T-helper 17 cell (primary cell): ENCODE data around the gene RAB3IL1. TPM values are rescaled to one million over a fixed set of nuclear protein-coding genes. Genes with fewer than 3 reads are reported as not detected.

Experiments used
- ATAC-seq: fragments of 150-1000 bp; cut with Tn5 transposase; 2 replicates; pipeline ENCODE4 v1.10.0; 2021; ENCODE audit warnings: mild to moderate bottlenecking, moderate library complexity
- DNase-seq, 3 donors: peaks; one replicate each; pipeline versions ENCODE4 v3.0.0 to v3.0.0-alpha.2; 2020 to 2021
- H3K9me3 ChIP-seq: one replicate; pipeline ENCODE4 v1.7.0; 2013; ENCODE audit warnings: low read length, mild to moderate bottlenecking; ENCODE audit not compliant: control insufficient read depth, poor library complexity, severe bottlenecking
- H3K27ac Mint-ChIP-seq: one replicate; pipeline ENCODE4 v1.8.0; 2022; ENCODE audit warnings: mild to moderate bottlenecking, moderate library complexity, mixed read lengths
- H3K27me3 Mint-ChIP-seq: one replicate; pipeline ENCODE4 v1.8.0; 2022; ENCODE audit warnings: mixed read lengths
- H3K36me3 Mint-ChIP-seq: one replicate; pipeline ENCODE4 v1.8.0; 2022; ENCODE audit warnings: low read depth, mixed read lengths
- H3K4me1 Mint-ChIP-seq: one replicate; pipeline ENCODE4 v1.8.0; 2022; ENCODE audit warnings: mild to moderate bottlenecking, mixed read lengths
- H3K4me3 Mint-ChIP-seq: one replicate; pipeline ENCODE4 v1.8.0; 2022; ENCODE audit warnings: mild to moderate bottlenecking, moderate library complexity, mixed read lengths
- total RNA-seq, 4 donors: library from RNA in 2 of 4; stranded (reverse) in 2 of 4; gene quantifications; one replicate each; pipeline ENCODE4 v1.2.3 and lab custom pipeline; 2022 to 2026

Gene RAB3IL1
- total RNA-seq, 2 donors from 2014 or later = not detected

GRCh38 chr11:61910187-61911127 lies 6.9 kb downstream of the RAB3IL1 start:
- Mint-ChIP-seq H3K4me3 (no peak overlapping the region), H3K27ac (no peak overlapping the region), H3K4me1 (peaks cover 4% of the 10 kb centered on the region), H3K27me3 (peaks cover 33% of the 10 kb centered on the region), H3K36me3 (no peaks in the 10 kb centered on the region)
- ATAC-seq (no peak), DNase-seq (peak in 1 of 3 donors; percentile 0)
- no peaks in the 10 kb centered on the region for H3K9me3 ChIP-seq

- DNase-seq (no peak), ATAC-seq (no peak)
- Mint-ChIP-seq H3K27ac (no peak overlapping the region), H3K27me3 (peaks cover 22% of the 10 kb centered on the region), H3K4me3 (no peak overlapping the region), H3K36me3 (no peaks in the 10 kb centered on the region), H3K4me1 (peaks cover 3% of the 10 kb centered on the region)
- H3K9me3 ChIP-seq = no peaks in the 10 kb centered on the region
Observed at GRCh38 chr11:61908730-61909316, 8.5 kb downstream of the RAB3IL1 start.

DNA sequence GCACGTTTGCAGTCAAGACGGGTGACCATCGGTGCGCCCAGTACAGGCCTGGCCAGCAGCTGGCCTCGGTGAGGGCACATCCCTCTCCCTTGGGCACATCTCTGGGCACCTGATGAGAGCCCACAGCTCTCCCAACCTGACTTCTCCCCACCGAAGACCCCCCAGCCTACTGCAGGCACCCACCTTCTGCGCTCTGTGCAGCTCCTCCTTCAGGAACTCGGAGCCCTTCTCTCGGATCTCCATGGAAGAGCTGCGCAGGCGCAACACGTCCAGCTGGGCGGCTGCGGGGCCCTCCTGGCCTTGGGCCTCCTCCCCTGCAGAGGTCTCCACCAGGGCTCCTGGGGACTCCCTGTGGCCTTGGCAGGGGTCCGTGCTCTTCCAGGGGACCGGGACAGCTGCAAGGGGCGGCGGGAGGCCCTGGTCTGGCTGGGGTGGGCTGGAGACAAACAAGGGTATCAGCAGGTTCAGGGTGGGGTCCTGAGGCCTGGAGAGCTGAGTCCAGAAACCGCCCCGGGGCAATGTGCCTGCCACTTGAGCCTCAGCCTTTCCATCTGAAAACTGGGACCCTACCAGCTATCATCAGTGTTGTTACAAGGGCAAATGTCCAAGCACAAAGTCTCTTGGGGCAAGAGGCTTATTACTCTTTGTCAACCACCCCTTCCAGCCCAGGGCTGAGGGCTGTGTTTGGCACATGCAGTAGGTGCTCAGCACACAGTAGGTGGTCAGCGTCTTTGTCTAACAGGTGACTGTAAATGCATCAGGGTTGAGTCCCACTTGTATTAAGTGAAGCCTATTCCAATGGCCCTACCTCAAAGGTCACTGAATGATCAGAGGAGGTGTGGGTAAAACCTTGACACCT lies 9.3 kb downstream of the RAB3IL1 start:
- H3K27ac Mint-ChIP-seq = no peak overlapping the region
- H3K4me3 Mint-ChIP-seq = no peak overlapping the region
- ATAC-seq (no peak), DNase-seq (no peak)
- no peaks in the 10 kb centered on the region for H3K9me3 ChIP-seq
- H3K27me3 Mint-ChIP-seq = peaks cover 21% of the 10 kb centered on the region
- H3K36me3 Mint-ChIP-seq = no peaks in the 10 kb centered on the region
- H3K4me1 Mint-ChIP-seq = peaks cover 3% of the 10 kb centered on the region

GRCh38 chr11:61907282-61907681 lies 10.1 kb downstream of the RAB3IL1 start:
- ATAC-seq (no peak), DNase-seq (no peak)
- Mint-ChIP-seq H3K4me1 (no peaks in the 10 kb centered on the region), H3K4me3 (no peak overlapping the region), H3K36me3 (no peaks in the 10 kb centered on the region), H3K27me3 (peaks cover 19% of the 10 kb centered on the region), H3K27ac (no peak overlapping the region)
- no peaks in the 10 kb centered on the region for H3K9me3 ChIP-seq

DNA sequence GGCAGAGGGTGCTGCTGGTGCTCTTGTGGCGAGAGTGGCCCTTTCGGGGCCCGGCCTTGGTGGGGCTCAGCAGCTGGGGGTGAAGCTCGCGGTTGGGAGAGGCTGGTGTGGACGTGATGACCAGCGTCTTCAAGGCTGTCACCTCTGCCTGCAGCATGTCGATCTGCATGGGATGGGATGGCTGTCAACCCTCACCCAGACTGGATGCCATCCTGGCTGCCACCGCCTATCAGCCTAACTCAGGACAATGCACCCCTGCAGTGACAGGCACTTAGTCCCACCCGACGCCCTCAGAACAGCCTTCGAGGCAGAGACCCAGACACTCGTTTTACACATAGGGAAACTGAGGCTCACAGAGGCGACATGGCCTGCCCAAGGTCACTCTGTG lies 10.8 kb downstream of the RAB3IL1 start:
- no peak overlapping the region for H3K4me3 Mint-ChIP-seq
- no peaks in the 10 kb centered on the region for H3K9me3 ChIP-seq
- H3K27me3 Mint-ChIP-seq = peaks cover 15% of the 10 kb centered on the region
- ATAC-seq = no peak
- no peaks in the 10 kb centered on the region for H3K4me1 Mint-ChIP-seq
- H3K27ac Mint-ChIP-seq = no peak overlapping the region
- H3K36me3 Mint-ChIP-seq = no peaks in the 10 kb centered on the region
- no peak for DNase-seq

GRCh38 chr11:61905801-61906521 lies 11.4 kb downstream of the RAB3IL1 start:
- ATAC-seq = no peak
- Mint-ChIP-seq H3K4me3 (no peak overlapping the region), H3K27ac (no peak overlapping the region), H3K4me1 (no peaks in the 10 kb centered on the region), H3K36me3 (no peaks in the 10 kb centered on the region), H3K27me3 (peaks cover 13% of the 10 kb centered on the region)
- DNase-seq = no peak
- H3K9me3 ChIP-seq = no peaks in the 10 kb centered on the region

DNA sequence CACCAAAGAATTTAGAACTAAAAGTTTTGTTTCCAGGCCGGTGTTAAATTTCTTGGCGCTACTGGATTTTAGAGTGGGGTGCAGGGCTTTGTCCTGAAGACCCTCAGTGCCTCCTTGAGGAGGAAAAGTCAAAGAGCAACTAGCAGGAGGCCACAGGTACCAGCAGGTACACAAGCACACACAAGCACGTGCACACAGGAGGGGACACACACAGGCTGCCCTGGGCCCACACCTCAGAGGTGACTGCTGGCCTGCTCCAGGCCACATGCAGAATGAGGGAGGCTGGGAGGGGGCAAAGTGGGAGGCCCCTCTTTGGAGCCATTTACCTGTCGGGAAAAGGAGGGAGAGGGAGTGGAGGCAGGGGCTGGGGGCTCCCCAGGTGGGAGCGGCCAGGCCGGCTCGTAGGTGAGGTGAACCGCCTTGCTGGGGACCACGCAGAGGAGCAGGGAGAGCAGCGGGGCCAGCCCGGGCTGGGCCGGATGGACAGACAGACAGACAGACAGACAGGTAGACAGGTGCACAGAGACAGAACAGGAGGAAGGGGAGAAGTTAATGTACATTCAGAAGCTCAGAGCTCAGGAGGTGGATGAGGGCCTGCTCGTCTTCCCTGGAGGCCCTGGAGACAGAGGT lies 12.2 kb downstream of the RAB3IL1 start:
- no peaks in the 10 kb centered on the region for H3K36me3 Mint-ChIP-seq
- H3K4me1 Mint-ChIP-seq = no peaks in the 10 kb centered on the region
- H3K27me3 Mint-ChIP-seq = peaks cover 13% of the 10 kb centered on the region
- H3K4me3 Mint-ChIP-seq = no peak overlapping the region
- ATAC-seq (no peak), DNase-seq (no peak)
- no peak overlapping the region for H3K27ac Mint-ChIP-seq
- H3K9me3 ChIP-seq = no peaks in the 10 kb centered on the region

DNA sequence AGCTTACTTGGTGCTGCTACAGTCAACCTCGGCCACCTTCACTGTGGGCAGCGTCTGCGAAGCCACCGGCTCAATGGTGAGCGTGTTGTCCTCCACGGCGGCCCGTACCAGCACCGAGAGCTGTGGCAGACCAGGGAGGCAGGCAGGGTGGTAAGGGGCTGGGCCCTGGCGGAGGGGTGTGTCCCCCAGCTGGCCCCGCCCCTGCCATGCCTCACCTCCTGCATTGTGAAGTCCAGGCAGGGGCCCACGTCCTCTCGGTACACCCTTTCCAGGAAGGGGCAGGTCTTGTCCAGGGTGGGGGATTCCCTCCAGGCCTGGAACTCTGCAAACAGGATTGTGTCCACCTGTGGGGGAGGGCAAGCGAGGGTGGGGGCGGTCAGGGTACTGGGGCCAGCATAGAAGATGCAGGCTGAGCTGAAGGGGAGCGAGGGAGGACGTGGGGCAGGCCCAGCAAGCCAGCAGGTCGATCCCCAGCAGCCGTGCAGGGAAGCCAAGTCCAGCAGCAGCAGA lies 12.8 kb downstream of the RAB3IL1 start:
- no peaks in the 10 kb centered on the region for H3K36me3 Mint-ChIP-seq
- no peak overlapping the region for H3K4me3 Mint-ChIP-seq
- no peaks in the 10 kb centered on the region for H3K4me1 Mint-ChIP-seq
- ATAC-seq (no peak), DNase-seq (no peak)
- H3K27me3 Mint-ChIP-seq = peaks cover 13% of the 10 kb centered on the region
- no peaks in the 10 kb centered on the region for H3K9me3 ChIP-seq
- H3K27ac Mint-ChIP-seq = no peak overlapping the region

- DNase-seq = no peak
- H3K36me3 Mint-ChIP-seq = no peaks in the 10 kb centered on the region
- H3K27ac Mint-ChIP-seq = no peak overlapping the region
- H3K27me3 Mint-ChIP-seq = peaks cover 13% of the 10 kb centered on the region
- H3K9me3 ChIP-seq = no peaks in the 10 kb centered on the region
- peaks cover 5% of the 10 kb centered on the region for H3K4me1 Mint-ChIP-seq
- H3K4me3 Mint-ChIP-seq = no peak overlapping the region
- ATAC-seq = no peak
Observed at GRCh38 chr11:61903845-61904244, 13.5 kb downstream of the RAB3IL1 start.

DNA sequence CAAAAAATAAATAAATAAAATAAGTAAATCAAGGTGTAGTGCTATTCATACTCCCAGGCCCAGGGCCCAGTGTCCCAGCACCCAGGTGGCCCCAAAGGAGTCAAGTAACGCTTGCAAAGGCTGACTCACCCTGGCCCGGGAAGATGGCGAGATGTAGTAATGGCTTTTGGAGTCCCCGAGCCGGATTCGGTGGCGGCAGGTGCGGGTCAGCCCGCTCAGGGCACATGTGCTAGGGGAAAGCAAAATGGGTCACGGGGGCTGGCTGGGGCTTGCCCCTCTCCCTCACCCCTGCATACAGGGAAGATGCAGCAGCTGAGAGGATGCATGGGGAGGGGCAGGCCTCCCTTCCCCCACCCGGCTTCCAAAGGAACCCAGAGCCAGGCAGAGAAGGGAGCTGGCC lies 15.1 kb downstream of the RAB3IL1 start:
- Mint-ChIP-seq H3K4me1 (peaks cover 5% of the 10 kb centered on the region), H3K27me3 (peaks cover 13% of the 10 kb centered on the region), H3K4me3 (no peak overlapping the region), H3K27ac (no peak overlapping the region), H3K36me3 (no peaks in the 10 kb centered on the region)
- DNase-seq = no peak
- no peak for ATAC-seq
- H3K9me3 ChIP-seq = no peaks in the 10 kb centered on the region

DNA sequence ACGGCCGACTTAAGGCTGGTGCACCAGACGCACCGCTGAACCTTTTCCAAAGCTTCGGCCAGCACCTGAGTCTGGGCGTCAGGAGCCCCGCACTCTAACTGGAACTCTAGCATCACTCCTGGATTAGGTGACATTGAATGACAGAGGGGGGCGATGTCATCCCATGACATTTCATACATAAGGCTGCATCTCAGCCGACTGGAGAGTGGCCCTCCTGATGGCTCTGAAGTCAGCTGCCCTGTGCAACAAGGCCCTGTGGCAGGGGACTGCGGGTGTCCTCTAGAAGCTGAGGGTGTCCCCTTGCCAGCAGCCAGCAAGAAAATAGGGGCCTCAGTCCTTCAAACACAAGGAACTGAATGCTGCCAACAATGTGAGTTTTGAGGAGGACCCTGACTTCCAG lies 16.0 kb downstream of the RAB3IL1 start:
- Mint-ChIP-seq H3K4me1 (peaks cover 5% of the 10 kb centered on the region), H3K27me3 (peaks cover 13% of the 10 kb centered on the region), H3K27ac (no peak overlapping the region), H3K4me3 (no peak overlapping the region), H3K36me3 (no peaks in the 10 kb centered on the region)
- DNase-seq (no peak), ATAC-seq (no peak)
- no peaks in the 10 kb centered on the region for H3K9me3 ChIP-seq

DNA sequence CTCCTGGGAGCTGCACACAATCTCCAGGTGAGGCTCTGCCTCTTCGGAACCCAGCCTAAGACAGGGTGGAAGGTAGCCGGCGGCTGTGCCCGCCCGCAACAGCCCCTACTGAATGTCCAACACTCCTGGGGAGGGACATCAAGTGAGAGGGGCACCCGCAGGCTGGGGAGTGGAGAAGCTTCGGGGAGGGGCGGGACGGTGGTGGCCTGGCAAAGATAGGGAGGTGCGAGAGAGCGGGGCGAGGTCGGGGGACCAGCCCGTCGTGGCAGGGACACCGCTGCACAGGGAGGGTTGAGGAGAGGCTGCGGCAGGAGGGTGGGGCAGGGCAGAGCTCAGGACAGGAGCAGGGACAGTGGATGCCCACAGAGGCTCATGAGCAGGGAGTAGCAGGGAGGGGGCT lies 17.1 kb downstream of the RAB3IL1 start:
- Mint-ChIP-seq H3K4me1 (peaks cover 5% of the 10 kb centered on the region), H3K36me3 (no peaks in the 10 kb centered on the region), H3K27me3 (peaks cover 13% of the 10 kb centered on the region), H3K4me3 (no peak overlapping the region), H3K27ac (no peak overlapping the region)
- no peak for ATAC-seq
- no peaks in the 10 kb centered on the region for H3K9me3 ChIP-seq
- DNase-seq = no peak
